Stimulated activated CD8-positive, alpha-beta memory T cell treated with anti-CD3 and anti-CD28 coated beads, Interleukin-2, amount 100 ng/mL, for 1 hour (primary cell): ENCODE measurements around the gene PRKAG2.
"Not testable (repeated sequence)": the region's sequence is repeated elsewhere in the genome, so short reads cannot be mapped to it uniquely, and the experiment has no call there.

Experiments used
- DNase-seq, 2 donors: peaks; one replicate each; pipeline ENCODE4 v3.0.0-alpha.2; 2020; ENCODE audit warnings: low read depth in 2 of 2

Gene PRKAG2

GRCh38 chr7:151834271-151835035 is 42.5 kb downstream of the PRKAG2 start:
- no peak for DNase-seq

DNA sequence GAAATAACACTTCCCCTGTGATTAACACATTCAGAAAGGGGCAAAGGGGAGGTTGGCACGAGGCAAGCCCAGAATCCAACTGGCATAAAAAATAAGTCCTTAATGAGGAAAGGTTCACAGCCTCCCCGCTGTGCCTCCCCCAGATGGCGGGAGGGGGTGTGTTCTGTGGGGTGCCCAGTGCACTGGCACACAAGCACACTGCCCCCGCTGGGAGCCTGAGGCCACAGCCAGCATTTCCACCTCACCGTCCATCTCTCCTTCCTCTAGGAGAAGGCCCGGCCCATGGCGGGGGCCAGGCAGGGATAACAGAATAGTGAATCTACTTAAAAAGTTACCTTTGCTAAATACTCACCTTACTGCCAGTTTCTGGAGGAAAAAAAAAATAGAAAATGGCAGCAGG is 43.2 kb downstream of the PRKAG2 start:
- DNase-seq, result no peak

DNA sequence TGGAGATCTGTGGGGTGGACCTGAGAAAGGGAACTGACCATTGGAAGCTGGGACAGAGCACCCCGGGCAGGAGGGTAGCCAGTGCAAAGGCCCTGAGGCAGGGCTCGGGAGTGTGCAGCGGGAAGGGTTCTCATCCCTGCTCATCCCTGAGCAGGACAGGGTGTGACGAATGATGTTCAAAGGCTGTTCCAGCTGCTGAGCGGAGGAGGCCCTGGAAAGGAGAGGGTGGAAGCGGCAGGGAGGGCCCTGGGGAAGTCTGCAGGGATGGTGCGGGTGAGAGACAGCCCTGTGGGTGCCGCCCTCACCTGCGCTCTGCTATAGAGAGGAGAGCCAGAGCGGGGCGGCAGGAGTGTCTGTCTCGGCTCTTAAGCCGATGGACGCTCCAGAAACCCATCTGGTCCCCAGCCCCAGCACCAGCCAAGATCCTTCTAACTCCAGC is 43.7 kb downstream of the PRKAG2 start:
- DNase-seq, result no peak

GRCh38 chr7:151832656-151833055 is 44.3 kb downstream of the PRKAG2 start:
- no peak for DNase-seq

GRCh38 chr7:151832138-151832537 is 44.8 kb downstream of the PRKAG2 start:
- DNase-seq, result no peak

DNA sequence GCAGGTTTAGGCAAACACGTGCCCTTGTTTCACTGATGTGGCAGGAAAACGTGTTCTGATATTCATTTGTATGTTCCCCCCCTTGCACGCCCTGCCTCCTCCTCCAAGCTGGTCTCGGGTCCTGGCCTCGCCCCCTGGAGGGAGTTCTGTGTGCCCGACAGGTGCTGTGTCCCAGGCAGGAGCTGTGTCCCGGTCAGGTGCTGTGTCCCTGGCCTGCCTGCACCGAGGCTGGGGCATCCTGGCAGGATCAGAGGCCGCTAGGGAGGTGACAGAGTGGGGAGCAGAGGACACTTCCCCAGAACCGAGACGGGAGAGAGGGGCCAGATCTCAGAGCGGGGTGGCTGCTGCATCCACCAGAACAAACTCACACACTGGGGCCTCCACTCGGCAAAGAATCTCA is 45.3 kb downstream of the PRKAG2 start:
- DNase-seq, result no peak

DNA sequence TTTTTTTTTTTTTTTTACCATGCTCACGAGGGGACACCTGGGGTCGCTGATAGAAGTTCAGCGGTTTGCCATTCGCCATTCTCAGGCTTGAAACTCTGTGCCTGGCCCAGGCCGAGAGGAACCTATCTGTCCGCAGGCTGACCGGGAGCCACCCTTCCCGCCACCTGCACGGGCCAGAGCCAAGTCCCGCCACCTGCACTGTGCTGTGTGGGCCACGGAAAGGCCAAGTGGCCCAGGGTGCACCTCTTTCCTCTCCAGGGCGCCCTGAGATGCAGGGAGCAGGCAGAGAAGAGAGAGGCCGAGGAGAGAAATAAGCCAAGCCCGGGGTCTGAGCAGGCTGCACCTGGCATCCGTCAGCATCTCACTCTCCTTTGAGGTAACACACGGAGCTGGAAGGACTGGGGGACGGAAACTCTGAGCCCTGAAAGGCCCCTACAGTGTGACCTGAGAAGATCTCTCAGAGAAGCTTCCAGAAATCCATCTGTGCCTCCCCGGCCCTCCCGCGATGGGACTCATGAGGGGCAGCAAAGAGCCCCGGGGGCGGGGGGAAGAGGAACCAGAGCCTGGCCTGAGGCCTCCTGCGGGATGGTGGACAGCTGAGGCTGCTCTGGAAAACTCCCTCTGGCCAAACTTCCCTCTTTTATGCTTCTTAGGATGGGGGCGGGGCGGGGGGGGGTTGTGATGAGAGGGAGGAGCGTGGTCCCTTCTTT is 46.6 kb downstream of the PRKAG2 start:
- DNase-seq, result no peak

DNA sequence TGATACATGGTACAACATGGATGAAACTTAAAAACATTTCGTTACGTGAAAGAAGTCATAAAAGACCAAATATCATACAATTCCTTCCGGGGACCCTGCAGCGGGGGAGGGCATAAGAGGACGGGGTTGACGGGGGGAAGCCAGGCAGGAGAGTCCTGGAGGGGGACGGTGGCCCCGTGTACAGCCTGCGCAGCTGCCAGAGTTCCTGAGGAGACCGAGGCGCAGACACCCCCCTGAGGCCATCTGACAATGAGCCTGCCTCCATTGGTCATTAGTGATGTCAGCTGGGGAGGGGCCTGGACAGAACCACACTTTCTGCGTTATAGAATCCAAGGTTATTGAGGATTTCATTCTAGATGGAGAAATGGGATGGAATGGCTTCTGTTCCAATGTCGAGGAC is 47.2 kb downstream of the PRKAG2 start:
- no peak for DNase-seq

- DNase-seq, result no peak
These were observed 49.3 kb downstream of the PRKAG2 start for GRCh38 chr7:151827620-151828019.

- DNase-seq, result not testable (repeated sequence)
These were observed 50.6 kb downstream of the PRKAG2 start for GRCh38 chr7:151826316-151826715.

GRCh38 chr7:151825721-151826120 is 51.2 kb downstream of the PRKAG2 start:
- no peak for DNase-seq

- DNase-seq, result no peak
These were observed 52.5 kb downstream of the PRKAG2 start for GRCh38 chr7:151824373-151824933.

DNA sequence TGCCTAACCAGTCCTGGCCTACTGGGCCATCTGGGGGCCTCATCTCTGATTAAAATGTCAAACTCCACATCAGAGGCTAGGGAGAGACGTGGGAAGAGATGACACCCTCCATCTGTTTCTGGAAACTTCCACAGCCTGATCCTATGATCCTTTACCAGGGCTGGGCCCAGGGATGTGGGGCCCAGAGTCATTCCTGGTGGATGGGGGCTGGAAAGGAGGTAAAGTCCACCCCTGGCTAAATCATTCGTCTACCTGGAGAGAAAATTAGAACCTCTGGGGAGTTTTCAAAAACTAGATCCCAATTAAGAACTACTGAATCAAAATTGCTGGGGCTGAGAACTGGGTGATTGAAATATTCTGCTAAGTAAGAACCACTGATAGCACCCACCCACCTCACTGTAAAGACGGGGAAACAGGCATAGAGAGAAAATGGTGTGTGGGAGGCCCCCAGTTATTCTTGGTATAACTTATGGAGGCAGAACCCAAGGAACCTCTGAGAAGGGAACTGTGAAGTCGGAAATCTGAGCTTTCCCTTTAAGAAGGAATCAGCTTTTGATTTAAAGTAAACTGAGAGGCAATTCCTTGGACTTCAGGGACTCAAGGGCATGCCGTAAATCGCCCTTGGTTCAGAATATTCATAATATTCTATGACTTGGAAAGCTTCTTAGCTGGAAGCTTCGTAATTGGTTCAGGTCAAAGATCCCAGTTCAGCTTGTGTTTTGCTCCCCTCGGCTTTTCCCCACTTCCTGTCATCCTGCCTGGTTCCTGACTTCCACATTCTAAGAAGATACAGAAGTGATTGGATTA is 53.1 kb downstream of the PRKAG2 start:
- DNase-seq, result no peak

DNA sequence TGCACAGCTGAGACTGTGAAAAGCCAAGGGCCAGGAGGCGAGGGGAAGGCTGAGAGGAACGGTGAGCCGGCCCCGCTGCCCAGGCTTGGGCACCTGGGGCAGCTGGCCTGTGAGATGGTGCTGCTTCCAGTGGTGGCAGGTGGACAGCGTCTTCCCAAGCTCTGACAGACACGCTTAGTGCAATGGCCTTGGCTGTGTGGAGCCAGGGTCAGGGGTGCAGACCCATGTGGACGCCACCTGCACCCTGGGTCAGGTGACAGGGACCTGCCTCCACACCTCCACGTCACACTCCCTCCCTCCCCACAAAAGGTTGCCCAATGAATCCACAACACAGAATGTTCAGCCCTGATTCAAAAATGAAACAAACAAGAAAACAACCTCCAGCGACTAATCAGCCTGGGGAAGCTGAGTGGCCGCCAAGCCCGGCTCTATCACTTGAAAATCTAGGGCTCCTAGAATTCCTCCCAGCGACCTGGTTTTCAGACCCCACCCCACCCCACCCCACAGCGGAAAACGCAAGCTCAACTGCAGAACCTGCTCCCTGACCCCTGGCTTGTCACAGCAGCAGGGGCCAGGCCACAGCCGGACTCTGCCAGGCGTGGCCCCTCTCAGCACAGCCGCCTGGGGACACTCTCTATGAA is 54.3 kb downstream of the PRKAG2 start:
- no peak for DNase-seq

- DNase-seq, result no peak
These were observed 54.9 kb downstream of the PRKAG2 start for GRCh38 chr7:151821806-151822540.

DNA sequence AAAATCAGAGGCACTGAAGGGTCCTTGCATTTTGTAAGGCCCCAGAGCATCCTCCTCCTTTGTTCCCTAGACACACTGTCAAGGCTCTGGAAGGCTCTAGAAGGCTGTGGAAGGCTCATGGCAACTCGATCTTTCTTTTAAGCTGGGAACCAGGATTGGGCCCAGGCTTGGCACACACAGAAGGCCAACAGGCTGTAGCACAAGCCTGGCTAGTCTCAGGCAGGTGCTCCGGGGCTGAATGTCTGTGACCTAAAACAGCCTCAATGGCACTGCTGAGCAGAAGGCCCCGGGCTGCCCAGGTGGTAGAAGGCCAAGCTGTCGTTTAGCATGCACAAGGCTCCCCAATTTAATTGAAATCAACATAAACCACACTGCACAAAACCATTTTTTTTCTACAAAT is 55.7 kb downstream of the PRKAG2 start:
- no peak for DNase-seq

GRCh38 chr7:151820491-151821105 is 56.3 kb downstream of the PRKAG2 start:
- no peak for DNase-seq

DNA sequence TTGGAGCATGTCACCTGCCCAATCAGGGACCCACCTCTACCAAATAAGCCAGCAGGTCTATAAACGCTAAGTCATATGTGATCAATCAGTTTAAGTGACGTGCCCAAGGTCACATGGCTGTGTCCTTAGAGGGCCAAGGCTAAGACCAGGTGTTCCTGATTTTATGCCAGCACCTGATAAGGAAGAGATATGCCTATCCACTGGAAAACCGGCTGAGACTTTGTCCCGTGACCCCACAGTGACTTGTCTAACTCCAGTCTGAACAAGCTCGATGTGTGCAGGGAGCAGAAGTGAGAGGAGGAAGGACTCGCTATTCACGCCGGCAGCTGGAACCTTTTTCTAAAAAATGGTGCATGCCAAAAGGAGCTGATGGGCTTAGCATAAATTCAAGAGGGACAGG is 57.0 kb downstream of the PRKAG2 start:
- no peak for DNase-seq

DNA sequence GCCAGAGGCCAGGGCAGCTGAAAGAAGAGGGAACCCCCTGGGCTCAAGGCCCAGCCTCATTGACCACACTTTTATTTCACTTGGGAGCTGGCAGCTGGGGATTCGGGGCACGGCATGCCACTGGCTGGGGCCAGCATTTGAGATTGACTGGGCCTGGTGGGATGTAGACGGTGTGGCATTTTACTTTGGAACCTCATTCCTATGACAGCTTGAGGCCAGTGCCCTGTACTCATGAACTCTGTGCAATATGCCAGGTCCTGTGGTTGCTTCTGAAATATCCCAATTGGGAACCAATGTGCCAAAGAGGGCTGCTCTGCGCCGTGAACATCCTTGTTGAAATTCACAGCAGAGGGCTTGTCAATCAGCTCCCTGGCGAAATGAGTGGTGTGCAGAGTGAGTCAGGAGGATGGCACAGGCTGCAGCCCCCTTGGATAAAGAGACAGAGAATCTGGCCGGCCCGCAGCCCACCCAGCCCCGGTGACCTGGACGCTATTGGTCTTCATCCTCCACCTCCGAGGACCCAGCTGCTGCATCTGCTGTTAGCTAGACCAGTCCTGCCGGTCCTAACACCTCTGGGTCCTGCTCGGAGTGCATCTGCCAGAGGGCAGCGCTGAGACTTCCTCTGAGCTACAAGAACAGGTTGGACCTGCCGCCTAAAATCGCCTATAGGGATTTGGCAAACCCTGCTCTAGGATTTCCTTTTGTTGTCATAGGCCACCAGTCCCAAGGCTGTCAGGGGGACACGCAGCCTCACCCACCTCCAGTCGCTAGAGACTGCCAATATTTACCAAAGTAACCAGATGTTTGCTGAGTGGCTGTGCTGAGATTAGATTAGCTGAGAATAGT is 58.0 kb downstream of the PRKAG2 start:
- DNase-seq, result no peak
